ENCODE data around the gene THOP1. TPM values are rescaled to one million over a fixed set of nuclear protein-coding genes. Genes with fewer than 3 reads are reported as not detected.
"Not testable (repeated sequence)": the region's sequence is repeated elsewhere in the genome, so short reads cannot be mapped to it uniquely, and the experiment has no call there.

THOP1 gene
- total and polyA plus RNA-seq, 4 donors: 23.8 to 71.9 (median 64.6) TPM

DNA sequence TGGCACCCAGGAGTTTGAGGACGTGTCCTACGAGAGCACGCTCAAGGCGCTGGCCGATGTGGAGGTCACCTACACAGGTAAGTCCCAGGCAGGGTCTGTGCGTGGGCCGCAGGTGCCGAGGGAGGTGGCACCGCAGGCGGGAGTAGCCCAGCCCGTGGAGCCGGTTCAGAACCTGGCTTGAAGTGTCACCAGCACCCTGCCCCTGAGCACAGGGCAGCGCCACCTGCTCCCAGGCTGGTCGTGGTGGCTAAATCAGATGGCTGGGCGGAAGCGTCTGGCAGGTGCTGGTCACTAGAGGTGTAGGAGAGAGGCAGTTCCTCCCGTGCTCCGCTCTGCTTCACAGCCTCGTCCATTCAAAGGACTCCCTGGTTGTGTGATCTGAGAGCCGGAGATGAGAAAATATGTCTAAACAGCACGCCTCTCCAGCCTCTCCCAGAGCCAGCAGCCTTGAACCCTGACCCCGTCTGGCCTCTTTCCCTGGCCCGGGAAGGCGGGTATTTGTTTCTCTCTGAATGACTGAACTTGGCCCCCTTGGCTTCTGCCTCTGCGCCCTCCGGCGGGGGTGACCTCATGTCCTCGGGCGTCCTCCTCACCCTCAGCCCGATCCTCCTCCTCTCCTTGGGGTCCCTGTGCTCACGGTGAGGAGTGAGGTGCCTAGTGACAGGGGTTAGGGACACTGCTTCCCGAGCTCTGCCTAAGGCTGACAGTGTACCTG lies 5.4 kb downstream of the THOP1 start:
- DNase-seq (no peak), ATAC-seq (ENCODE audit: insufficient read depth, low FRiP score) (no peak)
- Histone ChIP-seq H3K9me3 (ENCODE audit: control insufficient read depth in 4 of 4, insufficient read depth in 3 of 4, low read length in 3 of 4) (no peaks in the 10 kb centered on the region), H3K36me3 (ENCODE audit: control insufficient read depth in 4 of 4, insufficient read depth in 4 of 4, low read length in 4 of 4) (peaks cover 0 to 28% (median 11%) of the 10 kb centered on the region in 4 donors), H3K27me3 (ENCODE audit: control insufficient read depth in 3 of 3, insufficient read depth in 3 of 3, low read length in 2 of 3) (no peaks in the 10 kb centered on the region), H3K9ac (ENCODE audit: insufficient read depth in 1 of 2, low read length in 2 of 2) (no peak overlapping the region), H3K4me3 (no peak overlapping the region), H3K4me1 (ENCODE audit: control insufficient read depth in 5 of 5, insufficient read depth in 5 of 5, low read length in 5 of 5) (peaks cover 0 to 7% (median 0%) of the 10 kb centered on the region in 5 donors), H3K27ac (ENCODE audit: low read depth in 1 of 2, low read length in 1 of 2) (no peak overlapping the region)
- TF ChIP-seq, protein P1, sequence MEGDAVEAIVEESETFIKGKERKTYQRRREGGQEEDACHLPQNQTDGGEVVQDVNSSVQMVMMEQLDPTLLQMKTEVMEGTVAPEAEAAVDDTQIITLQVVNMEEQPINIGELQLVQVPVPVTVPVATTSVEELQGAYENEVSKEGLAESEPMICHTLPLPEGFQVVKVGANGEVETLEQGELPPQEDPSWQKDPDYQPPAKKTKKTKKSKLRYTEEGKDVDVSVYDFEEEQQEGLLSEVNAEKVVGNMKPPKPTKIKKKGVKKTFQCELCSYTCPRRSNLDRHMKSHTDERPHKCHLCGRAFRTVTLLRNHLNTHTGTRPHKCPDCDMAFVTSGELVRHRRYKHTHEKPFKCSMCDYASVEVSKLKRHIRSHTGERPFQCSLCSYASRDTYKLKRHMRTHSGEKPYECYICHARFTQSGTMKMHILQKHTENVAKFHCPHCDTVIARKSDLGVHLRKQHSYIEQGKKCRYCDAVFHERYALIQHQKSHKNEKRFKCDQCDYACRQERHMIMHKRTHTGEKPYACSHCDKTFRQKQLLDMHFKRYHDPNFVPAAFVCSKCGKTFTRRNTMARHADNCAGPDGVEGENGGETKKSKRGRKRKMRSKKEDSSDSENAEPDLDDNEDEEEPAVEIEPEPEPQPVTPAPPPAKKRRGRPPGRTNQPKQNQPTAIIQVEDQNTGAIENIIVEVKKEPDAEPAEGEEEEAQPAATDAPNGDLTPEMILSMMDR (IDR thresholded peaks at IDR 0.05; ENCODE audit: control extremely low read depth, extremely low read depth): no peak
- WGBS, 2 donors: 96% methylated on average over 31 to 32 of the region's 32 CpGs

DNA sequence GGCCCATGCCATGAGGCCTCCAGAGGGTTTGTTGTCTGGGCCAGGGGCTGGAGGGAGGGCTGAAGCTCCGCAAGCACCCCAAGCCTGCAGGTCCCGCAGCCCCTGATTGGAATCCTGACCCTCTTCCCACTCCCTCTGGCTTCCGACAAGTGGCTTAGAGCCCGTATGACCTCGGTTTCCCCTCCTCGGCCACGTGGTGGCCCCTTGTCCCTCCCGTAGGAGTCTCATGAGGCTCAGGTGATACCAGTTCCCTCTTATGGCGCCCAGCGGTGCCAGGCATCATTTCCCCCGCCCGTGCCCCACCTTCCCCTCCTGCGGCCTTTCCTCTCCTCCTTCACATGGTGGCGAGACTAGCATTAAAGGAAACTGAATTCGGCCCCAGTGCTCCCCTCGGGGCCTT lies 6.1 kb downstream of the THOP1 start:
- Histone ChIP-seq H3K27me3 (ENCODE audit: control insufficient read depth in 3 of 3, insufficient read depth in 3 of 3, low read length in 2 of 3) (no peaks in the 10 kb centered on the region), H3K36me3 (ENCODE audit: control insufficient read depth in 4 of 4, insufficient read depth in 4 of 4, low read length in 4 of 4) (peaks cover 0 to 30% (median 11%) of the 10 kb centered on the region in 4 donors), H3K9ac (ENCODE audit: insufficient read depth in 1 of 2, low read length in 2 of 2) (no peak overlapping the region), H3K27ac (ENCODE audit: low read depth in 1 of 2, low read length in 1 of 2) (no peak overlapping the region), H3K4me3 (no peak overlapping the region), H3K9me3 (ENCODE audit: control insufficient read depth in 4 of 4, insufficient read depth in 3 of 4, low read length in 3 of 4) (no peaks in the 10 kb centered on the region), H3K4me1 (ENCODE audit: control insufficient read depth in 5 of 5, insufficient read depth in 5 of 5, low read length in 5 of 5) (no peaks in the 10 kb centered on the region)
- TF ChIP-seq, protein P1 (IDR thresholded peaks at IDR 0.05; ENCODE audit: control extremely low read depth, extremely low read depth): no peak
- ATAC-seq (ENCODE audit: insufficient read depth, low FRiP score): no peak
- WGBS, 2 donors: 92 to 95% methylated on average over 16 of the region's 16 CpGs
- DNase-seq: no peak

DNA sequence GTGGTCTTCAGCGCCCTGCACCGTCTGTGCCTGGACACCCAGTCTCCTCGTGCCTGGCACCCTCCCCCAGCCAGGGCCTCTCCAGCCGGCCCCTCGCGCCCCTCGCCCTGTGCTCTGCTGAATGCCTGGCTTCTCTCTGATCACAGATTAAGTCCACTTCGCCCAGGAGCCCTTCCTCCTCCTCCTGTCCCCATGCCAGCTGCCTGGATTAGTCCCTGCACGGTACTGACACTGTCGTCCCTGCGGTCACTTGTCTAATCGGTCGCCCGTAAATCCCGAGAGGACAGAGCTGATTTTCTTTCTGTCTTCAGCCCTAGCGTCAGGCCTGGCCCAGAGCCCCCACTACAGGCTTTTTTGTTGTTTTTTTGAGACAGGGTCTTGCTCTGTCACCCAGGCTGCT lies 6.6 kb downstream of the THOP1 start:
- 94% methylated on average over 14 to 16 of the region's 16 CpGs for WGBS, 2 donors
- no peak overlapping the region for H3K9ac ChIP-seq (ENCODE audit: insufficient read depth in 1 of 2, low read length in 2 of 2)
- DNase-seq (no peak), ATAC-seq (ENCODE audit: insufficient read depth, low FRiP score) (no peak)
- TF ChIP-seq, protein P1 (IDR thresholded peaks at IDR 0.05; ENCODE audit: control extremely low read depth, extremely low read depth): no peak
- H3K4me3 ChIP-seq: no peak overlapping the region
- peaks cover 0 to 32% (median 11%) of the 10 kb centered on the region in 4 donors for H3K36me3 ChIP-seq (ENCODE audit: control insufficient read depth in 4 of 4, insufficient read depth in 4 of 4, low read length in 4 of 4)
- no peaks in the 10 kb centered on the region for H3K9me3 ChIP-seq (ENCODE audit: control insufficient read depth in 4 of 4, insufficient read depth in 3 of 4, low read length in 3 of 4)
- H3K27ac ChIP-seq (ENCODE audit: low read depth in 1 of 2, low read length in 1 of 2): no peak overlapping the region
- no peaks in the 10 kb centered on the region for H3K27me3 ChIP-seq (ENCODE audit: control insufficient read depth in 3 of 3, insufficient read depth in 3 of 3, low read length in 2 of 3)
- no peaks in the 10 kb centered on the region for H3K4me1 ChIP-seq (ENCODE audit: control insufficient read depth in 5 of 5, insufficient read depth in 5 of 5, low read length in 5 of 5)

DNA sequence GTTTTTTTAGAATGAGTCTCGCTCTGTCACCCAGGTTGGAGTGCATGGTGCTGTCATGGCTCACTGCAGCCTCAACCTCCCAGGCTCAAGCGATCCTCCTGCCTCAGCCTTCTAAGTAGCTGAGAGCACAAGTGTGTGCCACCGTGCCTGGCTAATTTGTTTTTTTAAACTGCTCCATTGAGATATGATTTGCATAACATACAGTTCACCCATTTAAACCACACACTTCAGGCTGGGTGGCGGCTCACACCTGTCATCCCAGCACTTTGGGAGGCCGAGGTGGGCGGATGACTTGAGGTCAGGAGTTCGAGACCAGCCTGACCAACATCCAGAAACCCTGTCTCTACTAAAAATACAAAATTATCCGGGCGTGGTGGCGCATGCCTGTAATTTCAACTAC lies 7.4 kb downstream of the THOP1 start:
- H3K4me3 ChIP-seq; DNase-seq; H3K9ac ChIP-seq (ENCODE audit: insufficient read depth in 1 of 2, low read length in 2 of 2); ATAC-seq (ENCODE audit: insufficient read depth, low FRiP score); H3K27me3 ChIP-seq (ENCODE audit: control insufficient read depth in 3 of 3, insufficient read depth in 3 of 3, low read length in 2 of 3); H3K27ac ChIP-seq (ENCODE audit: low read depth in 1 of 2, low read length in 1 of 2); H3K9me3 ChIP-seq (ENCODE audit: control insufficient read depth in 4 of 4, insufficient read depth in 3 of 4, low read length in 3 of 4); H3K4me1 ChIP-seq (ENCODE audit: control insufficient read depth in 5 of 5, insufficient read depth in 5 of 5, low read length in 5 of 5): not testable (repeated sequence)
- WGBS, 2 donors: 95 to 96% methylated on average over 10 of the region's 10 CpGs
- H3K36me3 ChIP-seq (ENCODE audit: control insufficient read depth in 4 of 4, insufficient read depth in 4 of 4, low read length in 4 of 4): peaks cover 0 to 40% (median 12%) of the 10 kb centered on the region in 4 donors

Data from lung (tissue), 12 donors.